Measurements from ENCODE around the gene APOBEC3B.
A peak's percentile ranks its signal among the peaks of the same experiment; 100 is the strongest.
"Not testable (repeated sequence)": the region's sequence is repeated elsewhere in the genome, so short reads cannot be mapped to it uniquely, and the experiment has no call there.

The APOBEC3B gene

DNA sequence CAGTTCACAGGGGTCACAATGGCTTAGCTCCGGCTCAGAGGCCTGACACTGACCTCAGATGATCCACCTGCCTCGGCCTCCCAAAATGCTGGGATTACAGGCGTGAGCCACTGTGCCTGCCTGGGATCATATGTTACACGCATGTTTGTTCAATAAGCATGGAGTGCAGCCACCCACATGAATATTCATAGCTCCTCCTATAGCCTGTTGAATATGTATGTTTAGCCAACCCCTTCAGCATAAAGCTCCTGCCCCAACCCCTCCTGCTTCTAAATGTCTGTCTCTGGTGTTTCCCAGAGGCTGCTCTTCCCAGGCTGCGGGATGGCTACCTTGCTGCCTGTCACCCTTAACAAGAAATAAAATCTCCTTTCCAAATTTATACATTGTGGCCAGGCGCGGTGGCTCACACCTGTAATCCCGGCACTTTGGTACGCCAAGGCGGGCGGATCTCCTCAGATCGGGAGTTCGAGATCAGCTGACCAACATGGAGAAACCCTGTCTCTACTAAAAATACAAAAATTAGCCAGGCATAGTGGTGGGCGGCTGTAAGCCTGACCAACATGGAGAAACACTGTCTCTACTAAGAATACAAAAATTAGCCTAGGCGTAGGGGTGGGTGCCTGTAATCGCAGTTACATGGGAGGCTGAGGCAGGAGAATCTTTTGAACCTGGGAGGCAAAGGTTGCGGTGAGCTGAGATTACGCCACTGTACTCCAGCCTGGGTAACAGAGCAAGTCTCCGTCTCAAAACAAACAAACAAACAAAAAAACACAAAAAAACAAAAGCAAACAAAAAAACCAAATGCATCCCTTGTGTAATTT, 57.4 kb downstream of the APOBEC3B start:
- DNase-seq = no peak

DNA sequence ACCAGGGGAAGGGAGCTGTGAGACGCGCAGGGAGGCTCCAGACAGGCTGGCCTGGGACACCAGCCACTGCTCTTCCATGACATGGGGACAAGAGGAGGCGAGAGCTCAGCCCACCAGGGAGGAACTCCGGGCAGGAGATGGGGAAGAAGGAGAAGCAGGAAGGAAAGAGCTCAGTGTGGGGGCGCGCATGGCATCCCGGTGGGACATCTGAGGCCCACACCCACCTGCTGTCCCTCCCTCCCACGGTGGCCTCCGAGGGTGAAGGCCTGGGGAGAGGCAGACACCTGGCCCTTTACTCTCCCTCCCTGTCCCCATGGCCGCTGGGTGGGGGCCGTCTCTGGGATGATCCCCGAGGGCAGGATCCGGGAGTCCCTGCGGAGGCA, 58.0 kb downstream of the APOBEC3B start:
- DNase-seq = not testable (repeated sequence)

- DNase-seq = peak; percentile 26
Observed at GRCh38 chr22:39040538-39041296, 58.6 kb downstream of the APOBEC3B start, which contains the start of gene APOBEC3F. Gene APOBEC3F (plus strand): TSS chr22:39040864. CDS start chr22:39040961, 97 bp downstream.

DNA sequence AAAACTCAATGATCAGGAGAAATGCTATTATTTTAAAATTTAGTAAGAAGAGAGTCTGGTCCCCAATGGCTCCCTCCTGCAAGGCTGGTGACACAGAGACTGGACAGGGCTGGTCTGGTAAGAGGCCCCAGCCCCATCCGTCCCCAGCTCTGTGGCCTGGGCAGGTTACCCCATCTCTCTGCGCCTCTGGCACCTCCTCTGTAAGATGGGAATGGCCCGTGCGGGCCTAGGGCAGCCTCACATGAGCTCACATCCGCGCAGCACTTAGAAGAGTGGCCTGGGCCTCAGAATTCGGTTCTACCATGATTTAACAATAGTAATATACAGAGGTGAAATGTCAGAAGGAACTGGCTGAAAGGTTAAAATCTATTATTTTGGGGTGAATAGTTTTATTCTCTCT, 59.8 kb downstream of the APOBEC3B start:
- DNase-seq = no peak
